ENCODE measurements around the gene ZC3H6.

GRCh38 chr2:112268547-112268946 is 6.8 kb upstream of the ZC3H6 start:
- TF ChIP-seq SP140L (CRISPR knock-in tag; IDR thresholded peaks at IDR 0.05; ENCODE audit: borderline replicate concordance), result no peak
- TF ChIP-seq, protein P1, sequence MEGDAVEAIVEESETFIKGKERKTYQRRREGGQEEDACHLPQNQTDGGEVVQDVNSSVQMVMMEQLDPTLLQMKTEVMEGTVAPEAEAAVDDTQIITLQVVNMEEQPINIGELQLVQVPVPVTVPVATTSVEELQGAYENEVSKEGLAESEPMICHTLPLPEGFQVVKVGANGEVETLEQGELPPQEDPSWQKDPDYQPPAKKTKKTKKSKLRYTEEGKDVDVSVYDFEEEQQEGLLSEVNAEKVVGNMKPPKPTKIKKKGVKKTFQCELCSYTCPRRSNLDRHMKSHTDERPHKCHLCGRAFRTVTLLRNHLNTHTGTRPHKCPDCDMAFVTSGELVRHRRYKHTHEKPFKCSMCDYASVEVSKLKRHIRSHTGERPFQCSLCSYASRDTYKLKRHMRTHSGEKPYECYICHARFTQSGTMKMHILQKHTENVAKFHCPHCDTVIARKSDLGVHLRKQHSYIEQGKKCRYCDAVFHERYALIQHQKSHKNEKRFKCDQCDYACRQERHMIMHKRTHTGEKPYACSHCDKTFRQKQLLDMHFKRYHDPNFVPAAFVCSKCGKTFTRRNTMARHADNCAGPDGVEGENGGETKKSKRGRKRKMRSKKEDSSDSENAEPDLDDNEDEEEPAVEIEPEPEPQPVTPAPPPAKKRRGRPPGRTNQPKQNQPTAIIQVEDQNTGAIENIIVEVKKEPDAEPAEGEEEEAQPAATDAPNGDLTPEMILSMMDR (CRISPR knock-in tag; IDR thresholded peaks at IDR 0.05), result no peak
- no peak for TF ChIP-seq ZNF773 (CRISPR knock-in tag; IDR thresholded peaks at IDR 0.05; ENCODE audit: borderline replicate concordance)
- no peak for TF ChIP-seq MAX (IDR thresholded peaks at IDR 0.05)
- TF ChIP-seq ZBTB4 (CRISPR knock-in tag; IDR thresholded peaks at IDR 0.05; ENCODE audit: borderline replicate concordance), result no peak
- no peak for TF ChIP-seq U2AF1 (optimal IDR thresholded peaks at IDR 0.05; ENCODE audit: low read depth, low read length)
- TF ChIP-seq ELF1 (CRISPR knock-in tag; IDR thresholded peaks at IDR 0.05), result no peak
- TF ChIP-seq FIP1L1 (IDR thresholded peaks at IDR 0.05; ENCODE audit: borderline replicate concordance, insufficient read depth, low read depth, low read length), result no peak
- TF ChIP-seq, protein P2, sequence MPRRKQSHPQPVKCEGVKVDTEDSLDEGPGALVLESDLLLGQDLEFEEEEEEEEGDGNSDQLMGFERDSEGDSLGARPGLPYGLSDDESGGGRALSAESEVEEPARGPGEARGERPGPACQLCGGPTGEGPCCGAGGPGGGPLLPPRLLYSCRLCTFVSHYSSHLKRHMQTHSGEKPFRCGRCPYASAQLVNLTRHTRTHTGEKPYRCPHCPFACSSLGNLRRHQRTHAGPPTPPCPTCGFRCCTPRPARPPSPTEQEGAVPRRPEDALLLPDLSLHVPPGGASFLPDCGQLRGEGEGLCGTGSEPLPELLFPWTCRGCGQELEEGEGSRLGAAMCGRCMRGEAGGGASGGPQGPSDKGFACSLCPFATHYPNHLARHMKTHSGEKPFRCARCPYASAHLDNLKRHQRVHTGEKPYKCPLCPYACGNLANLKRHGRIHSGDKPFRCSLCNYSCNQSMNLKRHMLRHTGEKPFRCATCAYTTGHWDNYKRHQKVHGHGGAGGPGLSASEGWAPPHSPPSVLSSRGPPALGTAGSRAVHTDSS (CRISPR knock-in tag; conservative IDR thresholded peaks at IDR 0.05), result no peak
- TF ChIP-seq ZNF639 (CRISPR knock-in tag; conservative IDR thresholded peaks at IDR 0.05), result no peak
- TF ChIP-seq TP53 (CRISPR knock-in tag; conservative IDR thresholded peaks at IDR 0.05), result no peak
